PC-9 (cell line): ENCODE measurements around the gene ITFG1. TPM values are rescaled to one million over a fixed set of nuclear protein-coding genes. Genes with fewer than 3 reads are reported as not detected.

Experiments
- BruUV-seq: library from RNA; stranded (reverse); fragments of 400-500 nt; replicated peaks from 2 replicates; lab custom pipeline; 2021; lab: Mats Ljungman, UMichigan
- CTCF ChIA-PET: fragments of 300-600 bp; sonication (Branson Sonifier 250); formaldehyde crosslinking; loops from one replicate; lab custom pipeline; 2022; ENCODE audit warnings: antibody characterized with exemption; lab: Charles Lee
- POLR2A ChIA-PET: fragments of 300-600 bp; sonication (Branson Sonifier 250); formaldehyde crosslinking; loops from one replicate; lab custom pipeline; 2022; ENCODE audit warnings: antibody characterized with exemption; ENCODE audit not compliant: unreplicated experiment; lab: Charles Lee
- DNase-seq, 2 experiments: peaks; one replicate each; pipeline versions ENCODE4 v3.0.0 to v3.0.0-alpha.2; 2015 to 2022; ENCODE audit warnings: mixed read lengths in 1 of 2
- H2AFZ ChIP-seq: fragments of 200-600 bp; sonication (generic); 2 replicates; pipeline ENCODE4 v1.8.1; 2017; ENCODE audit warnings: antibody characterized with exemption
- H3F3A ChIP-seq: fragments of 200-600 bp; sonication (generic); 2 replicates; pipeline ENCODE4 v1.8.1; 2017; ENCODE audit warnings: antibody characterized with exemption, mild to moderate bottlenecking, low read depth; ENCODE audit not compliant: insufficient read depth
- H3K27ac ChIP-seq: fragments of 200-600 bp; sonication (generic); 2 replicates; pipeline ENCODE4 v1.6.1; 2016; ENCODE audit warnings: mixed run types
- H3K27me3 ChIP-seq: fragments of 200-600 bp; sonication (generic); 2 replicates; pipeline ENCODE4 v1.6.1; 2016; ENCODE audit warnings: low read depth, mixed run types; ENCODE audit not compliant: insufficient read depth
- H3K36me3 ChIP-seq: fragments of 200-600 bp; sonication (generic); 2 replicates; pipeline ENCODE4 v1.6.1; 2016; ENCODE audit warnings: low read depth, mixed run types
- H3K4me1 ChIP-seq: fragments of 200-600 bp; sonication (generic); replicated peaks from 2 replicates; pipeline ENCODE4 v1.6.1; 2016; ENCODE audit warnings: mixed run types; ENCODE audit not compliant: insufficient read depth
- H3K4me2 ChIP-seq: fragments of 200-600 bp; sonication (generic); 2 replicates; pipeline ENCODE4 v1.6.1; 2017; ENCODE audit warnings: mixed run types
- H3K4me3 ChIP-seq: fragments of 200-600 bp; sonication (generic); 2 replicates; pipeline ENCODE4 v1.6.1; 2016; ENCODE audit warnings: mixed run types
- H3K79me2 ChIP-seq: fragments of 200-600 bp; sonication (generic); 2 replicates; pipeline ENCODE4 v1.6.1; 2017; ENCODE audit warnings: low read depth, mixed run types
- H3K9me2 ChIP-seq: fragments of 200-600 bp; sonication (generic); 2 replicates; pipeline ENCODE4 v1.8.1; 2017; ENCODE audit warnings: mild to moderate bottlenecking; ENCODE audit not compliant: insufficient read depth
- H3K9me3 ChIP-seq: fragments of 200-600 bp; sonication (generic); 2 replicates; pipeline ENCODE4 v1.8.1; 2016; ENCODE audit warnings: low read depth; ENCODE audit not compliant: insufficient read depth
- H4K20me1 ChIP-seq: fragments of 200-600 bp; sonication (generic); 2 replicates; pipeline ENCODE4 v1.8.1; 2017; ENCODE audit not compliant: insufficient read depth
- EZH2 ChIP-seq: fragments of 200-600 bp; sonication (generic); IDR thresholded peaks from 2 replicates; pipeline ENCODE4 v1.8.0; 2017; ENCODE audit warnings: antibody characterized with exemption, low read depth
- intact Hi-C: fragments of 100-400 bp; cut with micrococcal nuclease; formaldehyde crosslinking; loops from one replicate; pipeline ENCODE4 v1.10.0; 2022; ENCODE audit not compliant: unreplicated experiment
- total RNA-seq: library from RNA; stranded (reverse); gene quantifications from 2 replicates; pipeline ENCODE4 v1.2.3, GENCODE V29; 2021
- TF ChIP-seq, protein P1 (sequence below): fragments of 200-600 bp; sonication (generic); conservative IDR thresholded peaks from 2 replicates; pipeline ENCODE4 v1.6.1; 2017; ENCODE audit warnings: mixed run types, antibody characterized with exemption, mild to moderate bottlenecking, moderate library complexity

ITFG1 gene
- total RNA-seq, 1 experiment from 2014 or later, result 33.0 TPM

DNA sequence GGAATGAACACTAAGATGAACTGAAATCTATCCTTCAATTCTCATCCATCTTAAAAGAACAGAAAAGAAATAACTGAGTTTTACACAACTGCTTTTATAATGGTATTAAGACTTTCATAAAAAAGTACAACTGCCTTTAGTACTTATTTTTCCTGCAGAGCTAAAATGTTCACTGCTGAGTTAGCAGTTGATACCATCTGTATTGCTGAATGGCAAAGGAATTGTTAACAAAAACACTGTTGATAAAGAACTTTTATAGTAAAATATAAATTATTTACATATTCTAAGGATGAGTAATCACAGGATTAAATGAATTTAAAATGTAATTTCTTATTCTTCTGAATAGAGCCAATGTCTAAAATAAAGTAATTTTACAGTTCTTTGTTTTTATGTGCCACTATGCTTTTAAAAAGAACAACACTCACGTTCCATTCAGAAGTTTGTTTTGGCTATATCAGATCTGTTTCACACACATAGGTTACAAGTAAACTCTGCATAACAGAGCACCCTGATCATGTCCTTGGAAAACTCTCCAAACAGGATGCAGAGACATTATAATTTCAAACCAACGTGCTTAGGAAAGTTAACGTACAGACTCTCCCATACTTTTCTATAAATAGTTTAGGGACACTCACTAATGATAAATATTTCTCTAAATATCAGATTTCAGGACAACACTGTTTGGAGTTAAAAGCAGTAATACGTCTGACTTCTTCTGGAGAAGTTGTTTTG is 151.1 kb downstream of the ITFG1 start:
- DNase-seq, result no peak
- Histone ChIP-seq H3K27me3 (no peaks in the 10 kb centered on the region), H3K79me2 (no peaks in the 10 kb centered on the region), H3K27ac (no peak overlapping the region), H3K9me3 (no peaks in the 10 kb centered on the region), H3K4me1 (no peaks in the 10 kb centered on the region), H3K9me2 (no peaks in the 10 kb centered on the region), H3K4me2 (no peak overlapping the region), H4K20me1 (no peaks in the 10 kb centered on the region), H3F3A (peaks cover 3% of the 10 kb centered on the region; the same call in 1 of the 2 replicates), H2AFZ (no peak overlapping the region), H3K4me3 (no peak overlapping the region), H3K36me3 (no peaks in the 10 kb centered on the region)
- POLR2A ChIA-PET, result no interaction called here
- CTCF ChIA-PET, result no interaction called here
- no TSS peak for BruUV-seq
- TF ChIP-seq EZH2, result no peak
- TF ChIP-seq, protein P1, sequence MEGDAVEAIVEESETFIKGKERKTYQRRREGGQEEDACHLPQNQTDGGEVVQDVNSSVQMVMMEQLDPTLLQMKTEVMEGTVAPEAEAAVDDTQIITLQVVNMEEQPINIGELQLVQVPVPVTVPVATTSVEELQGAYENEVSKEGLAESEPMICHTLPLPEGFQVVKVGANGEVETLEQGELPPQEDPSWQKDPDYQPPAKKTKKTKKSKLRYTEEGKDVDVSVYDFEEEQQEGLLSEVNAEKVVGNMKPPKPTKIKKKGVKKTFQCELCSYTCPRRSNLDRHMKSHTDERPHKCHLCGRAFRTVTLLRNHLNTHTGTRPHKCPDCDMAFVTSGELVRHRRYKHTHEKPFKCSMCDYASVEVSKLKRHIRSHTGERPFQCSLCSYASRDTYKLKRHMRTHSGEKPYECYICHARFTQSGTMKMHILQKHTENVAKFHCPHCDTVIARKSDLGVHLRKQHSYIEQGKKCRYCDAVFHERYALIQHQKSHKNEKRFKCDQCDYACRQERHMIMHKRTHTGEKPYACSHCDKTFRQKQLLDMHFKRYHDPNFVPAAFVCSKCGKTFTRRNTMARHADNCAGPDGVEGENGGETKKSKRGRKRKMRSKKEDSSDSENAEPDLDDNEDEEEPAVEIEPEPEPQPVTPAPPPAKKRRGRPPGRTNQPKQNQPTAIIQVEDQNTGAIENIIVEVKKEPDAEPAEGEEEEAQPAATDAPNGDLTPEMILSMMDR, result no peak
- intact Hi-C loops, result no loop called here

DNA sequence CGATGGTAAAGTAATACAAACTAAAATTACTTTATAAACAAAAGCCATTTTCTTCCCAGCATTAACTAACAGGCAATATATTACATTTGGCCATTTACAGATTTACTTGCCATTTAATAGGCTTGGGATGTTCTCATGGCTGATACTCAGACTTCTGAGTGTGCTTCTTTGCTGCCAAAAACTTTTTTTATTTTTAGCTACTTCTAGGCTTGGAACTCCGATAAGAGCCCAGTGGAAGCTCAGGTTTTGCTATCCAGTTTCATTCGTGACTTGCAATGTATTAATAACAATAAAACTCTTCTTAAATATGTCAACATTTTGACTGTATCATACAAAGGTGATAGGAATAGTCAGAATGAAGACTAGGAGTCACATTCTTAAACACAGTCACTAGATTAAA is 152.3 kb downstream of the ITFG1 start:
- Histone ChIP-seq H3K27ac (no peak overlapping the region), H3F3A (peaks cover 3% of the 10 kb centered on the region; the same call in 1 of the 2 replicates), H3K4me3 (no peak overlapping the region), H3K9me2 (no peaks in the 10 kb centered on the region), H3K4me1 (no peaks in the 10 kb centered on the region), H4K20me1 (no peaks in the 10 kb centered on the region), H3K36me3 (no peaks in the 10 kb centered on the region), H3K4me2 (no peak overlapping the region), H3K9me3 (no peaks in the 10 kb centered on the region), H2AFZ (no peak overlapping the region), H3K27me3 (no peaks in the 10 kb centered on the region), H3K79me2 (no peaks in the 10 kb centered on the region)
- intact Hi-C loops, result no loop called here
- BruUV-seq, result no TSS peak
- ChIA-PET CTCF (no interaction called here), POLR2A (no interaction called here)
- TF ChIP-seq, protein P1, result no peak
- TF ChIP-seq EZH2, result no peak
- DNase-seq, result no peak

DNA sequence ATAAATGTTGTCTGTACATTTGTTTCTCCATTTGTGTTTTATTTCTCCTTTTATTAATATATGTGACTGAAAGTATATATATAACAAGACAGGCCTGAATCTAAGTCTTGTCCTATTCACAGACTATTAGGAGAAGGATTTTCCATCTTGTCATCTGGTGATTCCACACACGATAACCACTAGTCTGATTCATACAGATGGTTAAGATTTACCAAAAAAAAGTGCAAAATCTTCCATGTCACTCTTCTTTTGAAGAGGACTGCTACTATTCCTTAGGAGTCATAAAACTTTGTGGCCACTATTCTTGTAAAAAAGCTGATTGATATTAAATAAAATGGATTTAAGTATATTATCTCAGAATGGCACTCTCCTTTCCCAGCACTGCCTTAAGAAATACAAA is 156.3 kb downstream of the ITFG1 start:
- ChIA-PET CTCF (no interaction called here), POLR2A (no interaction called here)
- intact Hi-C loops, result no loop called here
- H3K27me3 ChIP-seq, result no peaks in the 10 kb centered on the region
- no peaks in the 10 kb centered on the region for H3K36me3 ChIP-seq
- no TSS peak for BruUV-seq
- H3K4me3 ChIP-seq, result no peak overlapping the region
- H3K9me3 ChIP-seq, result no peaks in the 10 kb centered on the region
- H4K20me1 ChIP-seq, result no peaks in the 10 kb centered on the region
- no peaks in the 10 kb centered on the region for H3K9me2 ChIP-seq
- no peak overlapping the region for H2AFZ ChIP-seq
- H3F3A ChIP-seq, result no peaks in the 10 kb centered on the region
- no peaks in the 10 kb centered on the region for H3K79me2 ChIP-seq
- H3K4me2 ChIP-seq, result no peak overlapping the region
- TF ChIP-seq, protein P1, result no peak
- no peak for TF ChIP-seq EZH2
- no peak for DNase-seq
- H3K4me1 ChIP-seq, result no peaks in the 10 kb centered on the region
- H3K27ac ChIP-seq, result no peak overlapping the region
